Pulmonary artery endothelial cell (primary cell): Measurements from ENCODE around the gene IGF2R. TPM values are rescaled to one million over a fixed set of nuclear protein-coding genes. Genes with fewer than 3 reads are reported as not detected.
"Not testable (repeated sequence)": the region's sequence is repeated elsewhere in the genome, so short reads cannot be mapped to it uniquely, and the experiment has no call there.

Experiments used
- DNase-seq: peaks from one replicate; pipeline ENCODE4 v3.0.0-alpha.2; 2011; ENCODE audit warnings: low read depth, low spot score
- total RNA-seq: library from RNA; depleted of rRNA; stranded (reverse); fragments of >200 nt; gene quantifications from 2 replicates; pipeline ENCODE4 v1.2.3, GENCODE V29; 2014

Gene IGF2R
- total RNA-seq = 63.2 and 72.4 TPM in 2 replicates

GRCh38 chr6:159968295-159969203, at the start of gene IGF2R:
Gene IGF2R (plus strand): TSS chr6:159969082. CDS start chr6:159969247, 165 bp downstream.
- DNase-seq = no peak

DNA sequence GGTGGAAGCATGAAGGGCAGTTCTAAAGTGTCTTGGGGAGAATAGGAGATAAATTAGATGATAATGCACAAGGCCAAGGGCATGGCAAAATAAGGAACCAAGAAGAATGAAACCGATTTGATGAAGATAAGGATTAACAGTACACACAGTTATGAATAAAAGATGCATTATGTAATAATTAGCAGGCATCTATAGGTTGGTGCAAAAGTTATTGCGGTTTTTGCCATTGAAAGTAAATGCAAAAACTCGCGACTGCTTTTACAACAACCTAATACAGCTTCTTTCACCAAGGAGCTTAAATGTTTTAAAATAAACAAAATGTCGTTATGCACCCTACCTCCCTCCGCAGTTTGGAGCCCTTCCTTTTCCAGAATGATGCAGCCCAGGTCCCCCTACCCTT, 49.1 kb upstream of the IGF2R start:
- DNase-seq = no peak

GRCh38 chr6:159924150-159924549, 44.7 kb upstream of the IGF2R start:
- not testable (repeated sequence) for DNase-seq

- DNase-seq = no peak
Observed at GRCh38 chr6:159926542-159927203, 42.2 kb upstream of the IGF2R start.

- DNase-seq = no peak
Observed at GRCh38 chr6:159929819-159930218, 39.1 kb upstream of the IGF2R start.

DNA sequence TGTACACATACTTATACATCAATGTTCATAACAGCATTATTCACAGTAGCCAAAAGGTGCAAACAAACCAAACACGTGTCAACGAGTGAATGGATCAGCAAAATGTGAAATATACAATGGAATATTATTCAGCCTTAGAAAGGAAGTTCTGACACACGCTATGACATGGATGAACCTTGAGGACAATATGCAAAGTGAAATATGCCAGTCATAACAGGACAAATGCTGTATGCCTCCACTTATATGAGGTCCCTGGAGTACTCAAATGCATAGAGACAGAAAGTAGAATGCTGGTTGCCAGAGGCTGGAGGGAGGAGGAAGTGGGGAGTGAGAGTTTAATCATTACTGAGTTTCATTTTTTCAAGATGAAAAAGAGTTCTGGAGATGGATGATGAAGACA, 37.8 kb upstream of the IGF2R start:
- DNase-seq = no peak

DNA sequence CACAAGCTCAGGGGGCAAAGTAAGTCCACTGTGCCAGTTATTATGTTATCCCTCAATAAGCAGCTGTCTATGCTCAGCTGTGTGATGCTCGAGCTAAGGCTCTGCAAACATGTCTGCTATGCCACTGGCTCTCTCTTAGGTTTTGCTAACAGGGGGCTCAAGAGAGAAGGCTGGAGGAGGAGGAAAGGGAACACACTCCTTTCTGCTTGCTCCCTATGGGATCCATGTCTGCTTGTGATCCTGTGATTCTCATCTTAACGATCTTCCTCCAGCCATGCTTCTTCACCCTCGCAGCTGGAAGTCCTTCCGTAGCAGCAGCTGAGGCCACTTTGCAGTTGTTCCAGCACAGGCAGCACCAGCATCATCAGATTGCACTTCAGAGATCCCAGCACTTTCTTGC, 37.0 kb upstream of the IGF2R start:
- no peak for DNase-seq

GRCh38 chr6:159933077-159933476, 35.8 kb upstream of the IGF2R start:
- no peak for DNase-seq

DNA sequence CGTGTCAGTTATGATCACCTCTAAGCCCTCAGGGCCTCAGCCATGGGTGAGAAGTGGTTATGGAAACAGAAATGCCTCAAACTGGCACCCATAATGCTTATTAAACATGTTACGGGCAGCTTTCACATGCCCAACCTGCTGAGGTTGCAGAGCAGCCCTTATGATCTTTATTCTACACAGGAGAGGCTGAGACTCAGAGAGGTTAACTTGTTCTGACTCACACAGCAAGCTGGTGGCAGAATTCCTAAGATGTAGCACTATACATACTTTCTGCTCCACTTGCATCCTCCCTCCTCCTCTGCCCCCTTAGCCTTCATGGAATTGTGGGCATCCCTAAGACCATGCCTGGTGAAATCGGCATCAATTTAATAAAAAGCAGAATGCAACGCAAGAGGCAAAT, 34.7 kb upstream of the IGF2R start:
- no peak for DNase-seq

- DNase-seq = no peak
Observed at GRCh38 chr6:159935065-159935464, 33.8 kb upstream of the IGF2R start.

GRCh38 chr6:159935633-159936032, 33.2 kb upstream of the IGF2R start:
- DNase-seq = no peak

- no peak for DNase-seq
Observed at GRCh38 chr6:159939591-159940016, 29.3 kb upstream of the IGF2R start.

GRCh38 chr6:159941286-159942113, 27.4 kb upstream of the IGF2R start:
- DNase-seq = no peak

- DNase-seq = no peak
Observed at GRCh38 chr6:159943101-159943632, 25.7 kb upstream of the IGF2R start.

GRCh38 chr6:159943968-159944598, 24.8 kb upstream of the IGF2R start:
- no peak for DNase-seq

GRCh38 chr6:159945801-159946392, 23.0 kb upstream of the IGF2R start:
- DNase-seq = no peak

- DNase-seq = no peak
Observed at GRCh38 chr6:159946912-159947311, 22.0 kb upstream of the IGF2R start.

DNA sequence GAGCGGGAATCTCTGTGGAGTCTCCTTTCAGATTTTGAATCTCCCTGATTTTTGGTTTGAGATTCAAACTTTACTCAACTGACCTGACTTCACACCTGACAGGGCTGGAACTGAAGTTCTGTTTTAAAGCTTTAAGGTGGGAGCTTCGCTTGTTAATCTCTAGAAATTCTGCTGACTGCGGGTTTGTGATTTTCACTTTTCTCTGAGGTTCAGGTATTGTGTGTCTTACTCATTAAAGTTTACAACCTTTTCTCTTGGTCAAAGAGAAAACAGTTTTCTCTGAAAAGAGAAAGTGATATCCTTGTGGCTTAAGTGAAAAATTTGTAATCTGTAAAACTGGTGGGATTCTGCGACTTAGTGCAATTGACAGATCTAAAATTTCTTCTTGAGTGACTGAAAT, 20.7 kb upstream of the IGF2R start:
- DNase-seq = no peak

- no peak for DNase-seq
Observed at GRCh38 chr6:159951772-159952171, 17.1 kb upstream of the IGF2R start.

DNA sequence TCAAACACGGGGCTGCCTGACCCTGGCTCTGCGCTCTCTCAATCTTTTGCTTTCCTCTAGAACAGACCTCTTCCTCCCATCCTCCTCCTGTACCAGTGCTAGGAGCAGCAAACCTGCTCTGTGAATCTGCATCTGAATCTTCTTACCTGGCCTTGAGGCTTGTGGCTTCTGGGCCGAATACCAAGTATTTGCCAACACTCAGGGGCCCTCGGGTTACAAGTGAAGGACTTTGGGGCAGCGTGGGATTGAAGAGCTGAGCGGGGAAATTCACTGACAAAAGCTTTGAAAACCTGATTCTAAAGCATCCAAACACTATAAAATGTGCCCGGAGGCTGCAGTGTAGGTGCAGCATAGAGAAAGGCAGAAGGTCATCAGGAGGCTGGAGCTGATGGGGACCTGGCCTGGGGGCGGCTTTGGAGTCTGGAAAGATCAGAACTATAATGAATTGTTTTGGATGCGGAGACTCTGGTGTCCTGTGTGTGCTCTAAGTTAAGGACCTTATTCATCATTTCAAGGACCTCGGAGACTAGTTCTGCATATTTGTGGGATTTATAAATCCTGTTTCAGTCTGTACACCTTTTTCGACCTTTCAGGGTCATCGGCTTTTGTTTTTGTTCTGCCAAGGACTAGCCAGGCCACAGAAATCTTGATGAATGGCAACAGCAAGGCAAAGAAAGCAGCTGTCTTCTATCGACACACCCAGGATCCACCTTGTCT, 16.4 kb upstream of the IGF2R start:
- DNase-seq = no peak
